Keratinocyte (primary cell): ENCODE measurements around the gene TRIM47. TPM values are rescaled to one million over a fixed set of nuclear protein-coding genes. Genes with fewer than 3 reads are reported as not detected.

Experiments
- DNase-seq: peaks from one replicate; pipeline ENCODE4 v3.0.0-alpha.2; 2011; ENCODE audit warnings: low read depth, missing footprints, low spot score
- FAIRE-seq: peaks from 2 replicates; lab custom pipeline; 2011; peaks lifted over from hg19 to GRCh38; lab: Jason Lieb, UNC
- H2AFZ ChIP-seq: 2 replicates; pipeline ENCODE4 v1.6.0; 2012; ENCODE audit warnings: low read length, control low read depth, inconsistent platforms; ENCODE audit not compliant: control insufficient read depth
- H3K27ac ChIP-seq: 2 replicates; pipeline ENCODE4 v1.5.1; 2011; ENCODE audit warnings: low read length; ENCODE audit not compliant: control insufficient read depth, insufficient read depth
- H3K27me3 ChIP-seq: 3 replicates; pipeline ENCODE4 v1.6.0; 2011; ENCODE audit warnings: low read length; ENCODE audit not compliant: control insufficient read depth, insufficient read depth; ENCODE audit errors: extremely low read depth
- H3K36me3 ChIP-seq, 2 experiments: 2 replicates in 1 of 2; 3 replicates in 1 of 2; pipeline ENCODE4 v1.5.1; 2011; ENCODE audit warnings: low read length in 2 of 2, mild to moderate bottlenecking in 1 of 2; ENCODE audit not compliant: control insufficient read depth in 2 of 2, insufficient read depth in 2 of 2; ENCODE audit errors: extremely low read depth in 1 of 2
- H3K4me1 ChIP-seq: 3 replicates; pipeline ENCODE4 v1.5.1; 2011; ENCODE audit warnings: low read length; ENCODE audit not compliant: control insufficient read depth, insufficient read depth; ENCODE audit errors: extremely low read depth
- H3K4me2 ChIP-seq: 3 replicates; pipeline ENCODE4 v1.6.0; 2011; ENCODE audit warnings: low read depth, low read length; ENCODE audit not compliant: control insufficient read depth, insufficient read depth; ENCODE audit errors: extremely low read depth
- H3K4me3 ChIP-seq, 3 experiments: fragments of 200-600 bp in 1 of 3; sonication (generic) in 1 of 3; 2 replicates in 2 of 3; 3 replicates in 1 of 3; pipeline ENCODE4 v1.5.1; 2011 to 2016; ENCODE audit warnings: low read length in 3 of 3, mild to moderate bottlenecking in 3 of 3, control low read depth in 2 of 3, inconsistent platforms in 1 of 3, low read depth in 1 of 3, mixed read lengths in 1 of 3, mixed run types in 1 of 3, moderate library complexity in 1 of 3; ENCODE audit not compliant: control insufficient read depth in 2 of 3, insufficient read depth in 2 of 3; ENCODE audit errors: extremely low read depth in 1 of 3
- H3K79me2 ChIP-seq: 2 replicates; pipeline ENCODE4 v1.6.0; 2012; ENCODE audit warnings: low read length; ENCODE audit not compliant: control insufficient read depth, insufficient read depth
- H3K9ac ChIP-seq: 3 replicates; pipeline ENCODE4 v1.6.0; 2011; ENCODE audit warnings: low read length; ENCODE audit not compliant: control insufficient read depth, insufficient read depth; ENCODE audit errors: extremely low read depth
- H3K9me1 ChIP-seq: 3 replicates; pipeline ENCODE4 v1.6.0; 2011; ENCODE audit warnings: low read length; ENCODE audit not compliant: control insufficient read depth, insufficient read depth; ENCODE audit errors: extremely low read depth
- H3K9me3 ChIP-seq: 2 replicates; pipeline ENCODE4 v1.5.1; 2012; ENCODE audit warnings: low read depth, low read length; ENCODE audit not compliant: control insufficient read depth
- H4K20me1 ChIP-seq: 3 replicates; pipeline ENCODE4 v1.6.0; 2011; ENCODE audit warnings: low read length; ENCODE audit not compliant: control insufficient read depth, insufficient read depth; ENCODE audit errors: extremely low read depth
- EZH2 ChIP-seq: IDR thresholded peaks from one replicate; pipeline ENCODE4 v1.6.1; 2012; ENCODE audit warnings: inconsistent platforms, mild to moderate bottlenecking, low read length, moderate library complexity
- dilution Hi-C: fragments of 300-500 bp; cut with MboI; formaldehyde crosslinking; loops from one replicate; pipeline ENCODE4 v1.7.0; 2020; ENCODE audit warnings: low sequenced_read_pairs; ENCODE audit not compliant: extremely low pct_ligation_motif_present
- polyA plus RNA-seq, 5 experiments: library from polyadenylated mRNA; depleted of rRNA in 3 of 5; stranded (reverse) in 3 of 5; stranded (forward) in 1 of 5; unstranded in 1 of 5; fragments of >200 nt; gene quantifications; 1 replicate in 1 of 5; 2 replicates in 3 of 5; 3 replicates in 1 of 5; pipeline versions ENCODE4 v1.2.1 to v1.2.3, GENCODE V29; 2011 to 2012; ENCODE audit warnings: missing spikeins in 2 of 5, low read depth in 1 of 5, low replicate concordance in 1 of 5
- TF ChIP-seq, protein P1 (sequence below), 3 experiments: IDR thresholded peaks in 1 of 3; conservative IDR thresholded peaks in 1 of 3; optimal IDR thresholded peaks in 1 of 3; 2 replicates in 2 of 3; 3 replicates in 1 of 3; pipeline versions ENCODE3 to v1.5.1; 2011; ENCODE audit warnings: low read length in 3 of 3, mild to moderate bottlenecking in 3 of 3, moderate library complexity in 2 of 3, control low read depth in 1 of 3, inconsistent platforms in 1 of 3; ENCODE audit not compliant: insufficient read depth in 2 of 3; ENCODE audit errors: extremely low read depth in 1 of 3

The TRIM47 gene
- polyA plus RNA-seq, 1 donor (not counting 4 experiments of a cell fraction or from before 2014, with no cell fraction given), result 9.4 TPM

GRCh38 chr17:75925103-75925502 is 46.7 kb upstream of the TRIM47 start:
- Histone ChIP-seq H2AFZ (no peak overlapping the region), H3K9me3 (no peaks in the 10 kb centered on the region), H3K4me3 (no peak overlapping the region), H3K79me2 (no peaks in the 10 kb centered on the region), H3K36me3 (no peaks in the 10 kb centered on the region), H3K27ac (no peak overlapping the region), H3K4me2 (no peak overlapping the region), H3K9ac (no peak overlapping the region), H3K4me1 (peaks cover 15% of the 10 kb centered on the region), H4K20me1 (no peaks in the 10 kb centered on the region), H3K27me3 (no peaks in the 10 kb centered on the region), H3K9me1 (no peaks in the 10 kb centered on the region)
- dilution Hi-C loops, result no loop called here
- TF ChIP-seq, protein P1, sequence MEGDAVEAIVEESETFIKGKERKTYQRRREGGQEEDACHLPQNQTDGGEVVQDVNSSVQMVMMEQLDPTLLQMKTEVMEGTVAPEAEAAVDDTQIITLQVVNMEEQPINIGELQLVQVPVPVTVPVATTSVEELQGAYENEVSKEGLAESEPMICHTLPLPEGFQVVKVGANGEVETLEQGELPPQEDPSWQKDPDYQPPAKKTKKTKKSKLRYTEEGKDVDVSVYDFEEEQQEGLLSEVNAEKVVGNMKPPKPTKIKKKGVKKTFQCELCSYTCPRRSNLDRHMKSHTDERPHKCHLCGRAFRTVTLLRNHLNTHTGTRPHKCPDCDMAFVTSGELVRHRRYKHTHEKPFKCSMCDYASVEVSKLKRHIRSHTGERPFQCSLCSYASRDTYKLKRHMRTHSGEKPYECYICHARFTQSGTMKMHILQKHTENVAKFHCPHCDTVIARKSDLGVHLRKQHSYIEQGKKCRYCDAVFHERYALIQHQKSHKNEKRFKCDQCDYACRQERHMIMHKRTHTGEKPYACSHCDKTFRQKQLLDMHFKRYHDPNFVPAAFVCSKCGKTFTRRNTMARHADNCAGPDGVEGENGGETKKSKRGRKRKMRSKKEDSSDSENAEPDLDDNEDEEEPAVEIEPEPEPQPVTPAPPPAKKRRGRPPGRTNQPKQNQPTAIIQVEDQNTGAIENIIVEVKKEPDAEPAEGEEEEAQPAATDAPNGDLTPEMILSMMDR (optimal IDR thresholded peaks at IDR 0.05 in 1 of 3, IDR thresholded peaks at IDR 0.05 in 1 of 3, conservative IDR thresholded peaks at IDR 0.05 in 1 of 3; ENCODE audit: extremely low read depth in 1 of 3, insufficient read depth in 2 of 3, low read length in 3 of 3), result no peak
- no peak for TF ChIP-seq EZH2
- no peak for DNase-seq
- no peak for FAIRE-seq

GRCh38 chr17:75922963-75923874 is 44.8 kb upstream of the TRIM47 start:
- H3K9ac ChIP-seq, result no peak overlapping the region
- FAIRE-seq, result no peak
- peaks cover 0 to 1% of the 10 kb centered on the region in 2 experiments for H3K36me3 ChIP-seq
- no peak overlapping the region for H3K4me3 ChIP-seq
- TF ChIP-seq, protein P1 (optimal IDR thresholded peaks at IDR 0.05 in 1 of 3, IDR thresholded peaks at IDR 0.05 in 1 of 3, conservative IDR thresholded peaks at IDR 0.05 in 1 of 3; ENCODE audit: extremely low read depth in 1 of 3, insufficient read depth in 2 of 3, low read length in 3 of 3), result no peak
- no peak for TF ChIP-seq EZH2
- dilution Hi-C loops, result no loop called here
- H3K9me3 ChIP-seq, result no peaks in the 10 kb centered on the region
- H3K4me1 ChIP-seq, result peaks cover 15% of the 10 kb centered on the region
- no peaks in the 10 kb centered on the region for H3K9me1 ChIP-seq
- H4K20me1 ChIP-seq, result no peaks in the 10 kb centered on the region
- no peak overlapping the region for H2AFZ ChIP-seq
- no peak for DNase-seq
- H3K4me2 ChIP-seq, result no peak overlapping the region
- H3K79me2 ChIP-seq, result no peaks in the 10 kb centered on the region
- H3K27me3 ChIP-seq, result no peaks in the 10 kb centered on the region
- H3K27ac ChIP-seq, result no peak overlapping the region
